ENCODE results near the gene TMPRSS9.

The TMPRSS9 gene

DNA sequence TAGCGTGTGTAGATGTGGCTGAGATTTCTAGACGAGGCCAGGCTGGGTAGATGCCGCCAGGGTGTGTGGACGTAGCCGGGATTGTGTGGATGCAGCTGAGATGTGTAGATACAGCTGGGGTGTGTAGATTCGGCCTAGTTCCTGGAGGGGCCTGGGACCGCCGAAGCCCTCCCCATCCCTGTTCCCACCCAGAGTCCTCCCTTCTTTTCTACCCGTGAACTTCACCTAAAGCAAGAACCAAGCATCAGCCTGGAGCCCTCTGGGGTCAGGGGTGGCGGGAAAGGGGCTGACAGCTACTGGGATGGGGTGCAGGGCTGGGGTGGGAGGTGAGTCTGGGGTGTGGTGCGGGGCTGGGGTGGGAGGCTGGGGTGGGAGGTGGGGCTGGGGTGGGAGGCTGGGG lies 768 bp downstream of the TMPRSS9 start:
- no peak for DNase-seq (ENCODE audit: low read depth in 3 of 3, low spot score in 1 of 3)

DNA sequence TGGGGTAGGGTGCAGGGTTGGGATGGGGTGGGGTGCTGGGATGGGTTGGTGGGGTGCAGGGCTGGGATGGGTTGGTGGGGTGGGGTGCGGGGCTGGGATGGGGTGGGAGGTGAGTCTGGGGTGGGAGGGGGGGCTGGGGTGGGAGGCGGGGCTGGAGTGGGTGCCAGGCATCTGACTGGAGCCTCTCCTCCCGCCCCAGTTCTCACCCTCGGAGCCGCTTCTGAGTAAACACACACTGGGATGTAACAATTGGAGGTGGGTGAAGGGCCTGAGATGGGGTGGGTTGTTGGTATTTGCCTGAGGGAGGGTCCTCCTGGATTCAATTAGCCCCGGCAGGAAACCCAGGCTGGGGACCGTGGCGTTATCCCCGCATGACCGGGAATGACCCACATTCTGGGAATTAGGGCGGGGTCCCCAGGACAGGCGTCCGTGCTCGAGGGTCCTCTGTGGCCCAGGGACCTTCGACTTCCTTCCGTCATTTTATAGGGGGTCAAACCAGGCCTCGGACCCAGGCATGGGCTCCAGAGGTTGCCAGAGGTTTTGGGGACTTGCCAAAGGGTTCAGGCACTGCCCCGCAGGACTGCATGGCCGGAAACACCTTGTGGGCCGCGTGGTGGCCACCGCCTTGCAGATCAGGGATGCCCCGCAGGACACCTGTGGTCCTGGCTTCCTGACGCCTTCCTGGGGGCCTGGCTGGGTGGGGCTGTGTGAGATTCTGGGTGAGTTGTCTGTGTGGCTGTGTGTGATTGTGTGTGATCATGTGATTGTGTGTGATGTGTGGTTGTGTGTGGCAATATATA lies 1.4 kb downstream of the TMPRSS9 start:
- DNase-seq (ENCODE audit: low read depth in 3 of 3, low spot score in 1 of 3) = no peak

DNA sequence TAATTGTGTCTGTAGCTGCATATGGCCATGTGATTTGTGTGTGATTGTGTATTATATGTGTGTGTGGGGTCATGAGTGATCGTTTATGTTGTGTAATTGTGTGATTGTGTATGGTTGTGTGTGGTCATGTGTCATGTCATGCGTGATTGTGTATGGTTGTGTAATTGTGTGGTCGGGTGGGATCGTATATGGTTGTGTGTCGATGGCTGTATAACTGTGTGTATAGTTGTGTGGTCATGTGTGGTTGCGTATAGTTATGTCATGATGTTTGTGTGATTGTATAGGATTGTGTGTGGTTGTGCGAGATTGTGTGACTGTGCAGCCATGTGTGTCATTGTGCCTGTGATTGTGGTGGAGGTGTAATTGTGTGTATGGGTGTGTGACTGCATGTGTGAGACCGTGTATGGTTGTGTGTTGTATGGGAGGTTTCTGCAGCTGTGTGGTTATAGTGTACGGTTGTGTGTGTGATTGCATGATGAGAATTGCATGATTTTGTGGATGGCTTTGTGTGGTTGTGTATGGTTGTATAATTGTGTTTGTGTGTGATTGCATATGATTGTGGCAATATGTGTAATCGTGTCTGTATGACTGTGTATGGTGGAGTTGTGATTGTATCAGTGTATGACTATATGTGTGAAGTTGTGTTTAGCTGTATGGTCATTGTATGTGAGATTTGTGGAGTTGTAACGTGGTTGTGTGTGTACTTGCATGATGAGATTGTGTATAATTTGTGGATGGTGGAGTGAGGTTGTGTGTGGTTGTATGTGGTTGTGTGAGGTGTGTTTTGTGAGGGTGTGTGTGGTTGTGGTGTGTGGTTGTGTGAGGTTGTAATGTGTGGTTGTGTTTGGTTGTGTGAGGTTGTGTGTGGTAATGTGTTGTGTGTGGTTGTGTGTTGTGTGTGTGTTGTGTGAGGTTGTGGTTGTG lies 2.2 kb downstream of the TMPRSS9 start:
- DNase-seq (ENCODE audit: low read depth in 3 of 3, low spot score in 1 of 3) = no peak

DNA sequence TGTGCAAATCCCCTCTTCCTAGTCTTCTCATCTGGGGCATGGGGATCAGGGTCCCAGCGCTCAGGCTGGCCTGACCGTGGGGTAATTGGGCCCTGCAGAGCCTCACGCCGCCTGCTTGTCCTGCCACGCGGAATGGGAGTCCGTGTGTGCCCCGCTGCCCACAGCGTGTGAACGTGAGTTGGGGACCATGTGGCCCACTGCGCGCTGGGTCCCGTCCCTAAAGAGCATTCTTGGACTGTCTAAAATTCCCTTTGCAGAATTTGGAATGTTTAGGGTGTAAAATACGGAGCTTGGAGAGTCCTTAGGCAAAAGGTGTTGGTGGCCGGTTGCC lies 2.9 kb downstream of the TMPRSS9 start:
- no peak for DNase-seq (ENCODE audit: low read depth in 3 of 3, low spot score in 1 of 3)

DNA sequence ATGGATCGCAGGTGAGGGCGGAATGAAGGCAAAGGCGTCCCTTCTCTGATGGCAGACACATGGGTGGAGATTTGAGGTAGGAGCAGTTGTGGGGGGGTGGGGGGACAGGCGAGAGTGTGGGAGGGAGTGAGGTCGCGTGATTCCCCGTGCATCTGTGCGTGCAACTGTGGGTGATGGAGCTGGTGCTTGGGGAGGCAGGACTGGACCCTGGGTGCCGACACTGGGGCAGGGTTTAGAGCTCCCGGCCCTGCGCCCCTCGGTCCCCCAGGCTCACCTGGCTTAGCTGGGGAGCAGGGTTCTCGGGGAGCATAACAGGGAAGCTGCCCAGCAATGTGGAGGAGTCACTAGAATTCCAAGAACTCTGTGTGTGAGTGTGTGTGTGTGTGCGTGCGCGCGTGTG lies 3.4 kb downstream of the TMPRSS9 start:
- DNase-seq (ENCODE audit: low read depth in 3 of 3, low spot score in 1 of 3) = no peak

DNA sequence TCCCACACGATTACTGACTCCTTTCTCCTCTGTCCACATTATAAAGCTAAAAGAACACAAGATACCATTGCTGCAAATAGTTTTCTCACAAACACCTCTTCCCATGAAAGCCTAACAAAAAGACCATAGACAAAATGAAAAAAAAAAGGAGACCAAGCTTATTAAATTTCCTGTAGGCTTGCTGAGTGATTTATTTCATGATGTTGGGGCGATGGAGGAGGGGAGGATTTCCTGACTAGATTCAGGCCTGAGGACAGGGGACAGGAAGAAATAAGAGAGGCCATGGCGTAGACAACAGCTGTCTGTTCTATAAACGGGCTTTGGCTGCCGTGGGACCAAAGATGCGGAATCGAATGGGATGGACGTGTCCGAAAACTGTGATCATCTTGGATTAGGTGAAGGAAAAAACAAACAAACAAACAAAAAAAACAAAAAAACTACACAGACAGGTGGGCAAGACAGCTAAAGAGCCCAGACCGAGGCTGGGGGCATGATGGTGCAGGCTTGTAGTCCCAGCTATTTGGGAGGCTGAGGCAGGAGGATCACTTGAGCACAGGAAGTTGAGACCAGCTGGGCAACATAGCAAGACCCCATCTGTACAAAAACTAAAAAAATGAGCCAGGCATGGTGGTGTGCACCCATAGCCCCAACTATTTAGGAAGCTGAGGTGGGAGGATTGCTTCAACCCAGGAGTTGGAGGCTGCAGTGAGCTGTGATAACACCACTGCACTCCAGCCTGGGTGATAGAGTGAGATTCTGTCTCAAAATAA lies 5.3 kb downstream of the TMPRSS9 start:
- DNase-seq (ENCODE audit: low read depth in 3 of 3, low spot score in 1 of 3) = no peak

DNA sequence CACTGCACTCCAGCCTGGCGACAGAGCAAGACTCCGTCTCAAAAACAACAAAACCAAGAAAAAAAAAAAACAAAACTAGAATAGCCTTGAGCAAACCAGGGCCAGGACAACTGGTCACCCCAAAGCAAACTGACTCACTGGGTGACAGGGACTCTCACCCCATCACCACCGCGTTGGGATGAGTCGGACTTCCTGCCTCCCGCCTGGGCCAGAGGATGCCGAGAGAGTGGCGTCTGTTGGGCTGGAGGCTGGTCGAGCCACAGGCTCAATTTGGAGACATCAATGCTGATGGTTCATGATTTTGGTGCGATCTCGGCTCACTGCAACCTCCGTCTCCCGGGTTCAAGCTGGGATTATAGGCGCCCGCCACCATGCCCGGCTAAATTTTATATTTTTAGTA lies 11.6 kb downstream of the TMPRSS9 start:
- no peak for DNase-seq (ENCODE audit: low read depth in 3 of 3, low spot score in 1 of 3)

DNA sequence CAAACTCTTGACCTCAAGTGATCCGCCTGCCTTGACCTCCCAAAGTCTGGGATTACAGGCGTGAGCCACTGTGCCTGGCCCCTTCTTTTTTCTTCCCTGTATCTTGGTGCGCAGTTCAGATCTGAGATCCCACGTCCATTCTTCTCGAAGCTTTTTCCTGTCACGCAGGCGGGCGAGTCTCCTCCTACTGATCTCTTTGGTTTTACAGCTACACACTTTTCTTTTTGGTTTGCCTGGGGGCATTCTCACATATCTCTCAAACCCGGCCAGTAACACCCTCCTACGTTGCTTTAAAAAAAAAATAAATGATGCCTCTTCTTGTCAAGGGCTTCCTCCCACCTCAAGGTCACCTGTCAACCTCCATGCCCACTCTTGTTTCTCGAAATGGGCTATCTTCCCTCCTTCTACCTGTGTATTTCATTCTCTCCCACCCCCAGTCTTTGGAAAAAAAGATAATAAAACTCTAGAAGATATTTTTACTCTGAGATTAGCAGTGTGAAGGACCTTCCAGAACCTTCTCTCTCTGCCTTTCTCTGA lies 12.1 kb downstream of the TMPRSS9 start:
- no peak for DNase-seq (ENCODE audit: low read depth in 3 of 3, low spot score in 1 of 3)

DNA sequence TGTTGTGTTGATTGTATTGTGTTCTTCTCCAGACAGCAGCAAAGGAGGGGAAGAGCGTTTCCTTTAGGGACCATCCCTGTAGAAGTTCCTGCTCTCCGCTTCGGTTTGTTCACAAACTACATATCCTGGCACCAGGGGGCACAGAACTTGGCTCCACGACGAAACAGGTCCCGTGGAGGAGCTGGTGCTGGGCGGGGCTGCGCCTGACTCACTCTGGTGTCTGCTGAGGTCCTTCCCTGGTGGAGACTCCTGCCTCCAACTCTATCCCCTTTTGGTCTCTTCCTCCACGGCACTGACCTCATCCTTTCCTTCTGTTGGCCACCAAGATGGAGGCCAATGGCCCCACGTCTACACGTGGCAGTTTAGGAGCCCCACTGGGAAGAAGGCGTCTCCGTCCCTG lies 14.7 kb downstream of the TMPRSS9 start:
- no peak for DNase-seq (ENCODE audit: low read depth in 3 of 3, low spot score in 1 of 3)

DNA sequence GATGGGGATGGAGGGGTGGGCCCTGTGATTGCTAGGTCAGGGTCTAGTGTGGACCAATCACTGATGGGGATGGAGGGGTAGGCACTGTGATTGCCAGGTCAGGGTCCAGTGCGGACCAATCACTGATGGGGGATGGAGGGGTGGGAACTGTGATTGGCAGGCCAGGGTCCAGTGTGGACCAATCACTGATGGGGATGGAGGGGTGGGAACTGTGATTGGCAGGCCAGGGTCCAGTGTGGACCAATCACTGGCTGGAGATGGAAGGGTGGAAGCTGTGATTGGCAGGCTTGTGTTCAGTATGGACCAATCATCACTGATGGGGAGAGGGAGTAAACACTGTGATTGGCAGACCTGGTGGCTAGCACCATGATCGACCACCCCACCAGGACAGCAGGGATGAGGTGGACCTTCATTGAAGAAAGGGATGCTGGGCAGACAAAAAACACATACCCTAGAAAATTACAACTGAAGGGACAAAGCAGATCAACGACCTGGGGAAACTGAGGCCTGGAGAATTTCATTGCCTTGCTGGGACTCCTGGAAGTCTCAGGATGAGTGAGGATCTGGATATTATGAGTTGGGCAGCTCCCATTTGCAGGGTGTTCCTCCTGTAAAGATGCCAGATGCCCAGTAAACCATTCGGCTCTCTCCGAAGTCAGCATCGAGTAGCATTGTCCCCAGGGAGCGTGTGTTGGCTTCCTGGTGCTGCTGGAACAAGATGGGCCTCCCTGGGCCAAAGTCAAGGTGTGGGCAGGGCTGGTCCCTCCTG lies 15.5 kb downstream of the TMPRSS9 start:
- DNase-seq (ENCODE audit: low read depth in 3 of 3, low spot score in 1 of 3) = no peak

DNA sequence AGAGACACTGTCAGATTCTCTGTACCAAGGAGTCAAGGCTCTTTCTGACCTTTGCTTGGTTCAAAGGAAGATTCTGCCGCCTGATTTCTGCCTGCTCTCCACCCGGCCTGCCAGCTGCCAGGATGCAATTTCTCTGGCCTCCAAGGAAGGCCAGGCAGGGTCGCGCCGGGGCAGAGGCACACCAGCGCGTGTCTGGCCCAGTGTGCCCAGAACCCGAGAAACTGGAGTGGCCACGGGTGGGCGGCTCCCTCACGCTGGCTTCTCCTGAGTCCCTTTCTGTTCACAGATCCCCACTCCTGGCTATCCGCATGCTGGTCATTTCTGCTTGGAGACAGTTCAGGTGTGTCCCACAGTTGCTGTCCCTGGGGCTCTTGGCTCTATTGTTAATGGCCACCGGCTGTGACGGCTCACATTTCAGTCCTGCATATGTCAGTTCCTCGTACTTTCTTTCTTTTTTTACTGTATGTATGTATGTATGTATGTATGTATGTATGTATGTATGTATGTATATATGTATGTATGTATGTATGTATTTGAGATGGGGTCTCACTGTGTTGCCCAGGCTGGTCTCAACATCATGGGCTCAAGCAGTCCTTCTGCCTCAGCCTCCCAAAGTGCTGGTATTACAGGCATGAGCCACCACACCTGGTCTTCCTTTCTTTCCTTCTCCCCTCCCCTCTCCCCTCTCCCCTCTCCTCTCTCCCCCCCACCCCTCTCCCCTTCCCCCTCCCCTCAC lies 16.9 kb downstream of the TMPRSS9 start:
- no peak for DNase-seq (ENCODE audit: low read depth in 3 of 3, low spot score in 1 of 3)

DNA sequence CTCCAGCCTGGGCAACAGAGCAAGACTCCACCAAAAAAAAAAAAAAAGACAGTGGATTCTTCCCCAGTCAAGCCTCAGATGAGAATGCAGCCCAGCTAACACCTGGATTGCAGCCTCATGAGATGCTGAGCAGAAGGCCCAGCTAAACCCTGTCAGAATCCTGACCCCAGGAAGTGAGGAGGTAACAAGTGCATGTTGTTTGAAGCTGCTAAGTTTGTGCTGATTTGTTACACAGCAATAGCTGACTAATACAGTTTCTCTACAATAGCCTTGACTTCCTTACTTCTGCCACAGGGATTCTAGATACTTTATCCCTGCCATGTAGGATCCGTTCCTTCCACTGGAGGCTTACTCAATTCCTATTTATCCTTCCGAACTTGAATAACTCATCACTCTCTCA lies 20.5 kb downstream of the TMPRSS9 start:
- DNase-seq (ENCODE audit: low read depth in 3 of 3, low spot score in 1 of 3) = no peak

DNA sequence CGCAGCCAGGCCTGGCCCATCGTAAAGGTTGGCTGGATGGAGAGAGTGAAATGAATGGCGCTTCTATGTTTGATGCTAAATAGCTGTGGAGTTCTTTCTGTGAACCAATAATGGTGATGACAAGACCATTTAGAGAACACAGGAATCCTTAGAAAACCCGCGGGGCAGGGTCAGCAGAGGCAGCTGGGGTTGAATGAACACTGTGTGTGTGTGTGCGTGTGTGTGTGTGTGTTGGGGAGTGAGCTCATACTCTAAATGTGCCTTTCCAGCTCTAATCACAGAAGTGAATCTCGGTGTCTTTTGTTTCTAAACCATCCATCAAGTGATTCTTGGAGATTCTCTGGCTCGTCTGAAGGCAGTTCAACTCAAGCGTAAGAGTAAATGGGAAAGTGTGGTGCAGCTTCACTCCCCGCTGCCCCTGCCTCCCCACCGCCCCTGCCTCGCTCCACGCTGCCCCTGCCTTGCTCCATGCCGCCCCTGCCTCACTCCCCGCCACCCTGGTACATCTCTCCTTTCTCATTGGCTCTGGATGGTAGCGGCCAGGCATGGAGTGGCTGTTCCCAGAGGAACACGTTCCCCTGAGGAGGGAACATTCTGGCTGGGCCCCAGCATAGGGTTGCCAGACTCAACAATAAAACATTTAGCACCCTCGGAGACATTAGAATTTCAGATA lies 21.2 kb downstream of the TMPRSS9 start:
- DNase-seq (ENCODE audit: low read depth in 3 of 3, low spot score in 1 of 3) = no peak

DNA sequence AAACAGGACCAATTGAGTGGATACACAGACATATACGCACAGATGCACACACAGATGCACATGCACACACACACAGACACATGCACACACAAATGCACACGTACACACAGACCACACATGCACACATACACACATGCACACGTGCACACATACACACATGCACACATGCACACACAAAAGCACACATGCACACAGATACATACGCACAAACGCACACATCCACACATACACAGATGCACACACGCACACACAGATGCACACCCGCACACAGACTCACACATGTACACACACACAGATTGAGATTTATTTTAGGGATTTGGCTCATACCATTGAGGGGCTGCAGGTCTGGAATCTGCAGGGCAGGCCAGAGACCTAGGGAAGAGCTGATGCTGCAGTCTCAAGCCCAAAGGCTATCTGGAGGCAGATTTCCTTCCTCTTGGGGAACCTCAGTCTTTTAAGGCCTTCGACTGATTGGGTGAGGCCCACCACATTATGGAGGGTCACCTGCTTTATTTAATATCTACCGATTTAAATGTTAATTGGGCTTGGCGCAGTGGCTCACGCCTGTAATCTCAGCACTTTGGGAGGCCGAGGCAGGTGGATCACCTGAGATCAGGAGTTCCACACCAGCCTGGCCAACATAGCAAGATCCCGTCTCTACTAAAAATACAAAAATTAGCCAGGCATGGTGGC lies 22.6 kb downstream of the TMPRSS9 start:
- DNase-seq (ENCODE audit: low read depth in 3 of 3, low spot score in 1 of 3) = no peak

DNA sequence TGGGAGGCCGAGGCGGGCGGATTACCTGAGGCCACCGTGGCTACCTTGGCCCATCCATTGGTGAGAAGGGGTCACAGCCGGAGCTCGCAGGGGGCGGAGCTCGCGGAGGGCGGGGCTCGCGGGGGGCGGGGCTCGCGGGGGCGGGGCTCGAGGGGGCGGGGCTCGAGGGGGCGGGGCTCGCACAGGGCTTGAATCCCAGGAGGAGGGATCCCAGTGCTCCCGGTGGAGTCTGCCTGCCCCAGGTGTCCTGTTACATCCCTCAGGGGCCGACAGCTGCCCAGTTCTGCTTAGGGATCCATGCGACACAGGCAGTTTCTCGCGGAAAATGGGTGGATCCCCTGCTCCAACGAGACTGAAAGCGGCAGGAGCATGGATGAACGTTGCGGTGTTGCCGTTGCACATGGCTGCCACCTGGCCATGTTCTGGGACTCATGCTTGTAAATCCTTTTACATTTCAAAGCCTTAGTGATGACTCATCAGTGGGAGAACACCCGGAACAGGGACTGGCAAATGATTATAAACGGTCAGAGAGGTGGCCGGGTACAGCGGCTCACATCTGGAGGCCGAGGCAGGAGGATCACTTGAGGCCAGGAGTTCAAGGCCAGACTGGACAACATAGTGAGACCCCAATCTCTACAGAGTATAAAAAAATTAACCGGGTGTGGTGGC lies 25.1 kb downstream of the TMPRSS9 start:
- DNase-seq (ENCODE audit: low read depth in 3 of 3, low spot score in 1 of 3) = no peak

DNA sequence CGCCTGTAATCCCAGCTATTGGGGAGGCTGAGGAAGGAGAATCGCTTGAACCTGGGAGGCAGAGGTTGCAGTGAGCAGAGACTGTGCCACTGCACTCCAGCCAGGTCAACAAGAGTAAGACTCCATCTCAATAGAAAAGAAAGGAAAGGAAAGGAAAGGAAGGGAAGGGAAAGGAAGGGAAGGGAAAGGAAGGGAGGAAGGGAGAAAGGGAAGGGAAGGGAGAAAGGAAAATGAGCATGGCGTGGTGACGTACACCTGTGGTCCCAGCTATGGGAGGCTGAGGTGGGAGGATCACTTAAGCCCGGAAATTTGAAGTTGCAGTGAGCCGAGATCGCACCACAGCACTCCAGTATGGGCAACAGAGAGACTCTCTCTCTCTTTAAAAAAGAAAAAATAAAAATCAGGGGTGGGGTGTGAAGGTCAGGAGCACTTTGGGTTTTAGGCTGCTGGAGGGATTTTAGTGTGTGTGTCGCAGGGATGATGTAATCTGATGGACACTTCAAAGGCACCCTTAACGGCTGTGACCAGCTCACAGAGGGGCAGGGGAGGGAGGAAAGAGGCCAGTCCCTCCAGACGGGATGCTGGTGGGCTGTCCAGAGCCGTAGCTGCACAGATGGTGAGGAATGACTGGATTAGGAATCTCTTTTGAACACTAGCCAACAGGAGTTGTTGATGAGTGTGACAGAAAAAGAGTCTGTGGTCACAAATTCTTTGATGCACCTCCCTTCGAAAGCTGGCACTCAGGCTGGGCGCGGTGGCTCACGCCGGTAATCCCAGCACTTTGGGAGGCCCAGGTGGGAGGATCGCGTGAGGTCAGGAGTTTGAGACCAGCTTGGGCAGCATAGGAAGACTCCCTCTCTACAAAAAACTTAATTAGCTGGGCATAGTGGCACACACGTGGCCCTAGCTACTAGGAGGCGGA lies 27.6 kb downstream of the TMPRSS9 start:
- DNase-seq (ENCODE audit: low read depth in 3 of 3, low spot score in 1 of 3) = no peak

DNA sequence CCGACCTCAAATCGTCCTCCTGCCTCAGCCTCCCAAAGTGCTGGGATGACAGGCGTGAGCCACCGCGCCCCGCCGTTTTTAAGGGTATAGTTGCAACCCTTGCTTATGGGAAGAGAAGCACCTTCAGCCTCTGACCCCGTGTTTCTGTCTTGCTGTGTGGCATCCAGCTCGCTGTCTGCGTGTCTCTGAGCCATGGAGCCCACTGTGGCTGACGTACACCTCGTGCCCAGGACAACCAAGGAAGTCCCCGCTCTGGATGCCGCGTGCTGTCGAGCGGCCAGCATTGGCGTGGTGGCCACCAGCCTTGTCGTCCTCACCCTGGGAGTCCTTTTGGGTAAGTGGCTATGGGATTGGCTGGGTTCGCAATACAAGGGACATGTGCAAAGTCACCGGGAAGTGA lies 29.5 kb downstream of the TMPRSS9 start:
- no peak for DNase-seq (ENCODE audit: low read depth in 3 of 3, low spot score in 1 of 3)
